ENCODE data around the gene RNASE7. TPM values are rescaled to one million over a fixed set of nuclear protein-coding genes. Genes with fewer than 3 reads are reported as not detected.

RNASE7 gene
- total RNA-seq, 2 donors from 2014 or later: not detected

GRCh38 chr14:21084998-21085853 lies 43.1 kb downstream of the RNASE7 start:
- Histone ChIP-seq H3K27ac (no peak overlapping the region), H3K4me1 (peaks cover 0 to 13% of the 10 kb centered on the region in 2 donors), H3K27me3 (no peaks in the 10 kb centered on the region), H3K9me3 (no peaks in the 10 kb centered on the region), H3K36me3 (peaks cover 70% of the 10 kb centered on the region), H3K4me3 (no peak overlapping the region)
- no peak for TF ChIP-seq CTCF (IDR thresholded peaks at IDR 0.05)
- no peak for DNase-seq (ENCODE audit: low spot score)

- Histone ChIP-seq H3K4me3 (no peak overlapping the region), H3K4me1 (peaks cover 0 to 13% of the 10 kb centered on the region in 2 donors), H3K36me3 (peaks cover 70% of the 10 kb centered on the region), H3K27ac (peak overlapping the region in 1 of 2 donors; percentile 7), H3K27me3 (no peaks in the 10 kb centered on the region), H3K9me3 (no peaks in the 10 kb centered on the region)
- DNase-seq (ENCODE audit: low spot score): no peak
- no peak for TF ChIP-seq CTCF (IDR thresholded peaks at IDR 0.05)
These were observed 44.7 kb downstream of the RNASE7 start for GRCh38 chr14:21086908-21087293.

- Histone ChIP-seq H3K4me3 (no peak overlapping the region), H3K36me3 (peaks cover 69% of the 10 kb centered on the region), H3K4me1 (peaks cover 0 to 18% of the 10 kb centered on the region in 2 donors), H3K27me3 (no peaks in the 10 kb centered on the region), H3K27ac (peak overlapping the region in 1 of 2 donors; percentile 7), H3K9me3 (no peaks in the 10 kb centered on the region)
- TF ChIP-seq CTCF (IDR thresholded peaks at IDR 0.05): no peak
- DNase-seq (ENCODE audit: low spot score): peak; percentile 69
These were observed 45.3 kb downstream of the RNASE7 start for GRCh38 chr14:21087294-21088091.

GRCh38 chr14:21088687-21089086 lies 46.5 kb downstream of the RNASE7 start:
- no peaks in the 10 kb centered on the region for H3K9me3 ChIP-seq
- H3K4me1 ChIP-seq: peaks cover 0 to 24% of the 10 kb centered on the region in 2 donors
- H3K27me3 ChIP-seq: no peaks in the 10 kb centered on the region
- H3K4me3 ChIP-seq: no peak overlapping the region
- TF ChIP-seq CTCF (IDR thresholded peaks at IDR 0.05): no peak
- H3K27ac ChIP-seq: no peak overlapping the region
- DNase-seq (ENCODE audit: low spot score): no peak
- peaks cover 63% of the 10 kb centered on the region for H3K36me3 ChIP-seq

- TF ChIP-seq CTCF (IDR thresholded peaks at IDR 0.05): no peak
- Histone ChIP-seq H3K27me3 (no peaks in the 10 kb centered on the region), H3K27ac (no peak overlapping the region), H3K4me1 (peaks cover 0 to 30% of the 10 kb centered on the region in 2 donors), H3K4me3 (no peak overlapping the region), H3K9me3 (no peaks in the 10 kb centered on the region), H3K36me3 (peaks cover 57% of the 10 kb centered on the region)
- no peak for DNase-seq (ENCODE audit: low spot score)
These were observed 47.1 kb downstream of the RNASE7 start for GRCh38 chr14:21089271-21089670.

Measured in right atrium auricular region (tissue), 2 donors.